A549 (cell line): ENCODE data around the gene FOXJ3. TPM values are rescaled to one million over a fixed set of nuclear protein-coding genes. Genes with fewer than 3 reads are reported as not detected.

Experiments used
- ATAC-seq, 2 experiments: fragments of 200-7000 bp in 1 of 2; fragments of >200 bp in 1 of 2; cut with Nextera tagmentation in 1 of 2; cut with Tn5 transposase in 1 of 2; 3 replicates each; pipeline versions ENCODE4 v1.8.0 to v1.9.1; 2018 to 2020; ENCODE audit warnings: mild to moderate bottlenecking in 1 of 2, moderate library complexity in 1 of 2
- CTCF ChIA-PET: fragments of 300-600 bp; sonication (Branson Sonifier 250); formaldehyde crosslinking; extraction: SDS; loops from one replicate; lab custom pipeline; 2021; ENCODE audit warnings: antibody characterized with exemption, inconsistent platforms; lab: Yijun Ruan, JAX
- POLR2A ChIA-PET: fragments of 350-600 bp; formaldehyde crosslinking; extraction: SDS; loops from one replicate; lab custom pipeline; 2021; ENCODE audit warnings: antibody characterized with exemption, inconsistent platforms; lab: Yijun Ruan, JAX
- DNase-seq, 2 experiments: peaks; one replicate each; pipeline versions ENCODE4 v3.0.0 to v3.0.0-alpha.2; 2011 to 2016; ENCODE audit warnings: low read depth in 1 of 2, low spot score in 1 of 2
- FAIRE-seq: peaks from 2 replicates; lab custom pipeline; 2011; peaks lifted over from hg19 to GRCh38; lab: Jason Lieb, UNC
- H3K27ac ChIP-seq, 2 experiments: fragments of >200 bp; sonication (Bioruptor Twin); formaldehyde crosslinking; 3 replicates each; pipeline ENCODE4 v1.5.1; 2016 to 2017
- H3K4me1 ChIP-seq: fragments of >200 bp; sonication (Bioruptor Twin); formaldehyde crosslinking; 3 replicates; pipeline ENCODE4 v1.6.1; 2016
- H3K4me2 ChIP-seq: fragments of >200 bp; sonication (Bioruptor Twin); formaldehyde crosslinking; 3 replicates; pipeline ENCODE4 v1.6.1; 2016
- H3K4me3 ChIP-seq: fragments of >200 bp; sonication (Bioruptor Twin); formaldehyde crosslinking; 3 replicates; pipeline ENCODE4 v1.5.1; 2016
- H3K9me3 ChIP-seq: fragments of >200 bp; sonication (Bioruptor Twin); formaldehyde crosslinking; 3 replicates; pipeline ENCODE4 v1.6.1; 2016
- BHLHE40 ChIP-seq: IDR thresholded peaks from 2 replicates; pipeline ENCODE4 v1.6.1; 2012; ENCODE audit warnings: low read depth, low read length, inconsistent platforms
- CEBPB ChIP-seq, 2 experiments: fragments of >200 bp in 1 of 2; sonication (Bioruptor Twin) in 1 of 2; formaldehyde crosslinking in 1 of 2; IDR thresholded peaks; 2 replicates each; pipeline ENCODE4 v1.6.1; 2012 to 2016
- ELK1 ChIP-seq: fragments of 150-350 bp; IDR thresholded peaks from 2 replicates; pipeline ENCODE4 v1.6.1; 2014; ENCODE audit warnings: low read depth, mild to moderate bottlenecking, low read length
- EP300 ChIP-seq, 2 experiments: fragments of >200 bp; sonication (Bioruptor Twin); formaldehyde crosslinking; IDR thresholded peaks; 2 replicates in 1 of 2; 3 replicates in 1 of 2; pipeline ENCODE4 v1.6.1; 2016 to 2017
- FOSB ChIP-seq: fragments of 250-450 bp; sonication (Bioruptor Pico); IDR thresholded peaks from 2 replicates; pipeline ENCODE4 v1.5.0; 2020; ENCODE audit warnings: mild to moderate bottlenecking, moderate library complexity
- FOXS1 ChIP-seq: fragments of 250-450 bp; sonication (Bioruptor Pico); IDR thresholded peaks from 2 replicates; pipeline ENCODE4 v1.5.0; 2020; ENCODE audit warnings: mild to moderate bottlenecking, moderate library complexity
- JUNB ChIP-seq: fragments of >200 bp; sonication (Bioruptor Twin); formaldehyde crosslinking; IDR thresholded peaks from 2 replicates; pipeline ENCODE4 v1.6.1; 2016
- KDM1A ChIP-seq: fragments of 200-600 bp; sonication (generic); IDR thresholded peaks from 2 replicates; pipeline ENCODE4 v1.6.1; 2016; ENCODE audit warnings: low read depth, mild to moderate bottlenecking
- PBX3 ChIP-seq: IDR thresholded peaks from 2 replicates; pipeline ENCODE4 v1.6.1; 2012
- RCOR1 ChIP-seq: fragments of 150-350 bp; IDR thresholded peaks from 2 replicates; pipeline ENCODE4 v1.6.1; 2014; ENCODE audit warnings: antibody characterized with exemption, low read length, low read depth
- RFX5 ChIP-seq: fragments of 450-650 bp; IDR thresholded peaks from 2 replicates; pipeline ENCODE4 v1.7.1; 2014; ENCODE audit warnings: antibody characterized with exemption, mild to moderate bottlenecking, moderate library complexity
- SMC3 ChIP-seq: fragments of >200 bp; sonication (Bioruptor Twin); formaldehyde crosslinking; IDR thresholded peaks from 3 replicates; pipeline ENCODE4 v1.6.1; 2018; ENCODE audit warnings: inconsistent platforms
- SREBF2 ChIP-seq: fragments of 450-650 bp; IDR thresholded peaks from 2 replicates; pipeline ENCODE4 v1.6.1; 2014; ENCODE audit warnings: mild to moderate bottlenecking, moderate library complexity
- TFCP2L1 ChIP-seq: fragments of 250-450 bp; sonication (Bioruptor Pico); IDR thresholded peaks from 2 replicates; pipeline ENCODE4 v1.5.0; 2021; ENCODE audit warnings: mild to moderate bottlenecking
- WGBS: methylation state at CpG from one replicate; pipeline ENCODE4 v1.1.6; 2017; ENCODE audit errors: missing lambda C conversion rate; 5-methylcytosine and 5-hydroxymethylcytosine counted together
- polyA plus RNA-seq, 4 experiments: library from polyadenylated mRNA; depleted of rRNA in 3 of 4; stranded (reverse); fragments of >200 nt; fragmentation: RNase III in 1 of 4; extraction: RNeasy Plus Mini Kit Qiagen cat#74134 plus additional on column Dnase treatment in 1 of 4; gene quantifications; 2 replicates in 3 of 4; 3 replicates in 1 of 4; pipeline ENCODE4 v1.2.3, GENCODE V29; 2011 to 2017
- TF ChIP-seq, protein P1 (sequence below): fragments of 450-650 bp; IDR thresholded peaks from 2 replicates; pipeline ENCODE4 v1.6.1; 2014; ENCODE audit warnings: antibody characterized with exemption
- TF ChIP-seq, protein P2 (sequence below): fragments of 250-450 bp; sonication (Bioruptor Pico); IDR thresholded peaks from 2 replicates; pipeline ENCODE4 v1.5.0; 2021; ENCODE audit warnings: mild to moderate bottlenecking, moderate library complexity, borderline replicate concordance

FOXJ3 gene
- polyA plus RNA-seq, 2 of the 4 experiments (the other 2 are of a cell fraction) = 16.8 to 45.0 TPM

GRCh38 chr1:42316292-42316691 is 18.7 kb downstream of the FOXJ3 start:
- ATAC-seq = no peak
- no peak overlapping the region for H3K4me3 ChIP-seq
- H3K4me2 ChIP-seq = no peak overlapping the region
- no peak overlapping the region for H3K27ac ChIP-seq
- no peaks in the 10 kb centered on the region for H3K9me3 ChIP-seq
- no peak for DNase-seq
- FAIRE-seq = no peak
- CTCF ChIA-PET = interaction anchor here (1.0 to 1.7 kb wide), 3 partner anchors 12 to 101 kb away, joined by 3 to 4 read pairs (median 3); no protein-coding TSS in a partner anchor
- POLR2A ChIA-PET = no interaction called here
- no peak for TF ChIP-seq RCOR1
- 78% methylated on average over 2 of the region's 2 CpGs for WGBS
- H3K4me1 ChIP-seq = peaks cover 59% of the 10 kb centered on the region

- H3K4me2 ChIP-seq = peak overlapping the region; percentile 5; the same call in 1 of the 3 replicates
- ATAC-seq (no peak), FAIRE-seq (no peak), DNase-seq (no peak)
- WGBS = 46% methylated on average over 2 of the region's 2 CpGs
- TF ChIP-seq TFCP2L1 (CRISPR knock-in tag) = no peak
- TF ChIP-seq EP300 (IDR thresholded peaks at IDR 0.05) = no peak
- no peak for TF ChIP-seq RFX5
- CTCF ChIA-PET = interaction anchor here (0.7 to 1.7 kb wide), 3 partner anchors 13 to 142 kb away, joined by 3 to 4 read pairs (median 3); no protein-coding TSS in a partner anchor
- H3K4me1 ChIP-seq = peaks cover 52% of the 10 kb centered on the region
- H3K9me3 ChIP-seq = no peaks in the 10 kb centered on the region
- no peak overlapping the region for H3K27ac ChIP-seq
- no peak overlapping the region for H3K4me3 ChIP-seq
- POLR2A ChIA-PET = no interaction called here
Measured at GRCh38 chr1:42315500-42315899, 19.5 kb downstream of the FOXJ3 start.

GRCh38 chr1:42313970-42314369 is 21.1 kb downstream of the FOXJ3 start:
- 100% methylated on average over 3 of the region's 3 CpGs for WGBS
- no peak for TF ChIP-seq FOXS1
- TF ChIP-seq BHLHE40 = no peak
- TF ChIP-seq, protein P1, sequence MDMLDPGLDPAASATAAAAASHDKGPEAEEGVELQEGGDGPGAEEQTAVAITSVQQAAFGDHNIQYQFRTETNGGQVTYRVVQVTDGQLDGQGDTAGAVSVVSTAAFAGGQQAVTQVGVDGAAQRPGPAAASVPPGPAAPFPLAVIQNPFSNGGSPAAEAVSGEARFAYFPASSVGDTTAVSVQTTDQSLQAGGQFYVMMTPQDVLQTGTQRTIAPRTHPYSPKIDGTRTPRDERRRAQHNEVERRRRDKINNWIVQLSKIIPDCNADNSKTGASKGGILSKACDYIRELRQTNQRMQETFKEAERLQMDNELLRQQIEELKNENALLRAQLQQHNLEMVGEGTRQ = no peak
- TF ChIP-seq RCOR1 = no peak
- no peak for ATAC-seq
- no peak overlapping the region for H3K4me3 ChIP-seq
- no peaks in the 10 kb centered on the region for H3K9me3 ChIP-seq
- POLR2A ChIA-PET = no interaction called here
- H3K4me2 ChIP-seq = no peak overlapping the region
- no peak for DNase-seq
- H3K27ac ChIP-seq = no peak overlapping the region
- peaks cover 37% of the 10 kb centered on the region for H3K4me1 ChIP-seq
- no peak for FAIRE-seq
- CTCF ChIA-PET = no interaction called here

DNA sequence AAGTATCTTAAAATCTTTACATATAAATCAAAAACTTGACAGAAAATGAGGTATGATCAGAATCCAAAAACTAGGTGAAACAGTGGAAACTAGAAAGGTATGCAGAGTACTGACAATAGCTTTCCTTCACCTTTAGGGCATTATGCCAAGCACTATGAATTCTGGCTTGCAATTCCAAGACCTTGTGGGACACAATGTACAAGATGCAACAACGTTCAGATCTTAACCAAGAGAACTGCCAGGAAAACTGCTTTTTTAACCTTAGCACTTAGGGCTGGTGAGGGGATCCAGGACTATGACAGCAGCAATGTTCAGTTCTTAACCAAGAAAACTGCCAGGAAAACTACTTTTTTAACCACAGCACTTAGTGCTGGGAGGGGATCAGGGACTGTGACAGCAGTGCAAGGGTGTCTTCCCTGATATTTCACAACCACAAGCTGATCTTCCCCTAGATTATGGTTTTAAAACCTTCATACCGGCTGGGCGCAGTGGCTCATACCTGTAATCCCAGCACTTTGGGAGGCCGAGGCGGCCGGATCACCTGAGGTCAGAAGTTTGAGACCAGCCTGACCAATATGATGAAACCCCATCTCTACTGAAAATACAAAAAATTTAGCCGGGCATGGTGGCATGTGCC is 22.3 kb downstream of the FOXJ3 start:
- POLR2A ChIA-PET = no interaction called here
- FAIRE-seq (no peak), ATAC-seq (no peak), DNase-seq (no peak)
- Histone ChIP-seq H3K4me1 (peaks cover 37% of the 10 kb centered on the region), H3K9me3 (no peaks in the 10 kb centered on the region), H3K27ac (peak overlapping the region in 1 of 2 experiments; percentile 30; a peak in 1 of 6 replicates), H3K4me3 (no peak overlapping the region), H3K4me2 (no peak overlapping the region)
- 88% methylated on average over 7 of the region's 7 CpGs for WGBS
- CTCF ChIA-PET = no interaction called here
- TF ChIP-seq FOSB (CRISPR knock-in tag) = no peak
- TF ChIP-seq SMC3 = no peak
- TF ChIP-seq JUNB = no peak
- TF ChIP-seq ELK1 = no peak
- TF ChIP-seq, protein P2, sequence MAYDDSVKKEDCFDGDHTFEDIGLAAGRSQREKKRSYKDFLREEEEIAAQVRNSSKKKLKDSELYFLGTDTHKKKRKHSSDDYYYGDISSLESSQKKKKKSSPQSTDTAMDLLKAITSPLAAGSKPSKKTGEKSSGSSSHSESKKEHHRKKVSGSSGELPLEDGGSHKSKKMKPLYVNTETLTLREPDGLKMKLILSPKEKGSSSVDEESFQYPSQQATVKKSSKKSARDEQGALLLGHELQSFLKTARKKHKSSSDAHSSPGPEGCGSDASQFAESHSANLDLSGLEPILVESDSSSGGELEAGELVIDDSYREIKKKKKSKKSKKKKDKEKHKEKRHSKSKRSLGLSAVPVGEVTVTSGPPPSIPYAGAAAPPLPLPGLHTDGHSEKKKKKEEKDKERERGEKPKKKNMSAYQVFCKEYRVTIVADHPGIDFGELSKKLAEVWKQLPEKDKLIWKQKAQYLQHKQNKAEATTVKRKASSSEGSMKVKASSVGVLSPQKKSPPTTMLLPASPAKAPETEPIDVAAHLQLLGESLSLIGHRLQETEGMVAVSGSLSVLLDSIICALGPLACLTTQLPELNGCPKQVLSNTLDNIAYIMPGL (CRISPR knock-in tag) = no peak
- no peak for TF ChIP-seq CEBPB (IDR thresholded peaks at IDR 0.05)
- no peak for TF ChIP-seq KDM1A
- TF ChIP-seq RFX5 = no peak
- TF ChIP-seq SREBF2 = no peak
- no peak for TF ChIP-seq PBX3
